GM12873 (cell line): ENCODE results near the gene DSCAM.

ENCODE experiments used
- TF ChIP-seq, protein P1 (sequence below): IDR thresholded peaks from 2 replicates; pipeline ENCODE4 v1.5.1; 2012; ENCODE audit warnings: low read depth, mild to moderate bottlenecking, moderate library complexity, low read length, control low read depth; ENCODE audit not compliant: insufficient read depth; ENCODE audit errors: missing control alignments

The DSCAM gene

DNA sequence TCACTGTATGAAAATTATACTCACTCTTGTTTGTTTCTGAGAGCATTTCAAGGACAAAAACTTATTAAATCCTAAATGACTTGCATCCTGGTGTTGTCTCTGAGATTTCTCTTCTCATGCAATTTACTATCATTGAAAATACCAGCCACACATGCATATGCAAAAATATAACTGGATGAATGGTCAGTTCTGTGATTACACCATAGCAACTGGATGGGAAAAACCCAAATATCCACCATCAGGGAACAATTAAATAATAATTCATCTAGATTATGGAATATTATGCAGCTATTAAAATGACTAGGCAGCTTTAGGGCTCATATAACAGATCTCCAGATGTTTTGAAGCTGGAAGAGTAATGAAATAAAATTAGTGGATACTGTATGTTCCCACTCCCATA lies 11.6 kb upstream of the DSCAM start:
- TF ChIP-seq, protein P1, sequence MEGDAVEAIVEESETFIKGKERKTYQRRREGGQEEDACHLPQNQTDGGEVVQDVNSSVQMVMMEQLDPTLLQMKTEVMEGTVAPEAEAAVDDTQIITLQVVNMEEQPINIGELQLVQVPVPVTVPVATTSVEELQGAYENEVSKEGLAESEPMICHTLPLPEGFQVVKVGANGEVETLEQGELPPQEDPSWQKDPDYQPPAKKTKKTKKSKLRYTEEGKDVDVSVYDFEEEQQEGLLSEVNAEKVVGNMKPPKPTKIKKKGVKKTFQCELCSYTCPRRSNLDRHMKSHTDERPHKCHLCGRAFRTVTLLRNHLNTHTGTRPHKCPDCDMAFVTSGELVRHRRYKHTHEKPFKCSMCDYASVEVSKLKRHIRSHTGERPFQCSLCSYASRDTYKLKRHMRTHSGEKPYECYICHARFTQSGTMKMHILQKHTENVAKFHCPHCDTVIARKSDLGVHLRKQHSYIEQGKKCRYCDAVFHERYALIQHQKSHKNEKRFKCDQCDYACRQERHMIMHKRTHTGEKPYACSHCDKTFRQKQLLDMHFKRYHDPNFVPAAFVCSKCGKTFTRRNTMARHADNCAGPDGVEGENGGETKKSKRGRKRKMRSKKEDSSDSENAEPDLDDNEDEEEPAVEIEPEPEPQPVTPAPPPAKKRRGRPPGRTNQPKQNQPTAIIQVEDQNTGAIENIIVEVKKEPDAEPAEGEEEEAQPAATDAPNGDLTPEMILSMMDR, result no peak

DNA sequence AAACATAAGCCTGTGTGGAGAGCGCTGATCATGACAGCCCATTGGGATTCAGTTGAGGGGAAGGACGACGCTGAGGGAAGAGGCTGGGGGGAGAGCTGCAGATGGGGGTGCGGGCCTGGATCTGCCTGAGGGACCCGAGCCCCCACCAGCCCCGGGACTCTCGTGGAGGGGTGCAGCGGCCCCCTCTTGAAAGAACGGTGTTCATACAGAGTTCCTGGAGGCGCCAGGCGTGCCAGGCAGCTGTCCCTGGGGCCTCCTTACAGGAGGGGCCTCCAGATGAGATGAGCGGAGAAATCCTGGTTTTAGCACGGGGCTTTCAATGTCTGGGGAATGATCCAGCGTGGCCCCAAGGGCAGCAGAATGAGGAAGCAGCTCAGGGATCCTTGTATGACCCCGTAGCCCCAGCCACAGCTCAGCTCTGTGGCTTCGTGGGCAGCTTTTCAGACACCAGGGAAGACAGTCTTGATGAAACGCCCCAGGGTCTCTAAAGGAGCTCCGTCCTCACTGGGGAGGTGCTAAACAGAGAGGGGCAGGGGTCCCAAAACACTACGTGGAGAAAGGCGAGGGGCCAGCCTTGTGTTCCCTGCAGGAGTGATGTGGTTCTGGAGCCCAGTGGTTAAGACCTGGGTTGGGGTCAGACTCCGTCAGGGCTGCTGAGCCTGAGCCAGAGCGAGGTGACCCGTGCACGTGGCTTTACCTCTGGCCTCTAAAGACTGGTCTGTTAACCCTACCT lies 7.2 kb upstream of the DSCAM start:
- TF ChIP-seq, protein P1, result no peak

DNA sequence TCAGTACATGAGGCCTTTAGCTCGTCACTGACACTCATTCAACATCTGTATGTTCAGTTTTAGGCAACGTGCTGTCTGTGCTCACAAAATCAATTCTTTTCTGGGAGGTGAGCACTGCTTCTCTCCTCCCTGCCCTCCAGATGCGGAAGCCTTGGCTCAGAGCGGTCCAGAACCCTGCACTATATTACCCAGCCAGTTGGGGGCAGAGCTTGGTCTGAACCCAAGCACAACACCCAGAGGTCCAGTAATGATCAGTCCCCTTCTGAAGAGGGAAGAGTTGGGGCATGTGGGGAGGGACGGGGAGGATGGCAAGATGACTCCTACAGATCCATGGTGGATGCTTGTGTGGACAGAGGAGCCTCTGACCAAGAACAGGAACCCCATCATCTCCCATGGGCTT lies 5.6 kb upstream of the DSCAM start:
- TF ChIP-seq, protein P1, result no peak

DNA sequence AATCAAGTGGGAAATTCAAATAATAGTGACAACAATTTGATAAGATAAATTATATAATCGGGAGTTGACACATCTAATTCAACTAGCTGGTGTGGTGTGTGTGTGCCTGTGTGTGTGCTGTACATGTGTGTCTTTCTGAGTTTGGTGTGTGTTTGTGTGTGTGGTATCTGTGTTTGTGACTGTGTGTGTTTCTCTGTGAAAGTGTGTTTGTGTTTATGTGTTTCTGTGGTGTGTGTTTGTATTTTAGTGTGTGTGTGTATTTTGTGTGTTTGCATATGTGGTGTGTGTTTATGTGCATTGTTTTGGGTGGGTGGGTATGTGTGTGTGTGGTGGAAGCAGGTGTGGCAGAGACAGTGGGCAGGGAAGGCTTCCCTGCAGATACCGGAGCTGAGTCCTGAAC lies 4.8 kb upstream of the DSCAM start:
- TF ChIP-seq, protein P1, result no peak

DNA sequence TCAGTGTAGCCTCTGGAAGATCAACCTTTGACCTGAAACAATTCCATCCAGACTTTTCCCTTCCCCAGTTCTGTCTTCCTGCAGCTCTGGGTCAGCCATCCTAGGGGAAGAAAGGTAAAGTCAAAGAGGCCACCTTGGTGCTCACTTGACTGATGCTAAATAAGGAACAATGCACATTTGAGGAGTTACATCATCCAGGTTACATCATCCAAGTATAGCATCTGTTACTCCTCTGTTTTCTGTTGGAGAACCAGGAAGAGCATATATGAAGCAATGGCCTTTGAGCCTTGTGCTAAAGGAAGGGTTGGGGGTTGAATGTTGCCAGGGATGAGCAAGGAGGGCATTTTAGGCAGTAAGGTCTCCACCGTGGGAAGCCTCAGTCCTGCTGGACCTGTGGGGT lies 3.1 kb upstream of the DSCAM start:
- TF ChIP-seq, protein P1, result no peak

DNA sequence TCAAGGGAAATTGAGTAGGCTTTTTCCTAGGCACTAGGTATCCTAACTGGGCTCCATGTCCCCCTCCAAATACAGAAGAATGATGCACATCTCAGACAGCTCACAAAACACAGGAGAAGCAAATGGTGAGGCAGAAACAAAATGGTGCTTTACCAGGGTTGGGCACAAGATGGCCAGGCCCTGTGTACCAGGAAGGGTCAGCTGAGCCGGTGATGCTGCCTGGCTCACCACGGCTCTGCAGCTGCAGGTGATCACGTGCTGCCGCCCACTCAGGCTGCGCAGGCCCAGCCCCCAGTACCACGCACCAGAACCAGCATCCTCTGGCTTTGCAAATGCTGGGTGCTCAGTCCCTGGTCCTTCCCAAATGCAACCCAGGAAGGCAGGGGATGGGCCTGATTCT lies 993 bp upstream of the DSCAM start:
- TF ChIP-seq, protein P1, result no peak

DNA sequence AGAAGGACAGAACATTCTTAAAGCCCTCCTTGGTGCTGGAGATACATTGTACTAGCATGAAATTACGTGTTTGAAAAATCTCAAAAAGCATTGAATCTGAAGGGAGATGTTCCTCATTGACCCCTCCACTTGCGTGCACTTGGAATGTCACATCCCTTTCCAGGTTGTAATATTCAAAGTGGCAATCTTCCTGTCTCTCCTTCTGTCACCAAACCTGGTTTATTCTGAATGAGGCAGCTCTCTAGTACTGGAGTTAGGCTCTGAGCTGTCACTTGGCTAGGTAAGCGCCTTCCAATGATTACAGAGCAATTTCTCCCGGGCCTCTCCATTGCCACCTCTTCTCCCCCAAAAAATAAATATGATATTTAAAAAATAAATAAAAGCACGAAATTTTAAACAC lies 855 bp downstream of the DSCAM start:
- TF ChIP-seq, protein P1, result no peak
